ENCODE measurements around the gene ADARB2. TPM values are rescaled to one million over a fixed set of nuclear protein-coding genes. Genes with fewer than 3 reads are reported as not detected.

ADARB2 gene
- total RNA-seq, 1 donor from 2014 or later: 0.08 TPM

- peaks cover 13% of the 10 kb centered on the region for H3K27me3 ChIP-seq (ENCODE audit: control insufficient read depth, insufficient read depth, low read length)
- TF ChIP-seq, protein P1, sequence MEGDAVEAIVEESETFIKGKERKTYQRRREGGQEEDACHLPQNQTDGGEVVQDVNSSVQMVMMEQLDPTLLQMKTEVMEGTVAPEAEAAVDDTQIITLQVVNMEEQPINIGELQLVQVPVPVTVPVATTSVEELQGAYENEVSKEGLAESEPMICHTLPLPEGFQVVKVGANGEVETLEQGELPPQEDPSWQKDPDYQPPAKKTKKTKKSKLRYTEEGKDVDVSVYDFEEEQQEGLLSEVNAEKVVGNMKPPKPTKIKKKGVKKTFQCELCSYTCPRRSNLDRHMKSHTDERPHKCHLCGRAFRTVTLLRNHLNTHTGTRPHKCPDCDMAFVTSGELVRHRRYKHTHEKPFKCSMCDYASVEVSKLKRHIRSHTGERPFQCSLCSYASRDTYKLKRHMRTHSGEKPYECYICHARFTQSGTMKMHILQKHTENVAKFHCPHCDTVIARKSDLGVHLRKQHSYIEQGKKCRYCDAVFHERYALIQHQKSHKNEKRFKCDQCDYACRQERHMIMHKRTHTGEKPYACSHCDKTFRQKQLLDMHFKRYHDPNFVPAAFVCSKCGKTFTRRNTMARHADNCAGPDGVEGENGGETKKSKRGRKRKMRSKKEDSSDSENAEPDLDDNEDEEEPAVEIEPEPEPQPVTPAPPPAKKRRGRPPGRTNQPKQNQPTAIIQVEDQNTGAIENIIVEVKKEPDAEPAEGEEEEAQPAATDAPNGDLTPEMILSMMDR (IDR thresholded peaks at IDR 0.05; ENCODE audit: insufficient read depth, low read length, poor library complexity, severe bottlenecking): no peak
- no peaks in the 10 kb centered on the region for H3K36me3 ChIP-seq (ENCODE audit: control insufficient read depth, insufficient read depth, low read length)
- no peak overlapping the region for H3K4me3 ChIP-seq (ENCODE audit: low read depth, low read length)
- DNase-seq (ENCODE audit: low read depth): no peak
Observed at GRCh38 chr10:1474376-1475097, 262.8 kb downstream of the ADARB2 start.

GRCh38 chr10:1473874-1474273 lies 263.5 kb downstream of the ADARB2 start:
- H3K27me3 ChIP-seq (ENCODE audit: control insufficient read depth, insufficient read depth, low read length): peaks cover 13% of the 10 kb centered on the region
- DNase-seq (ENCODE audit: low read depth): no peak
- TF ChIP-seq, protein P1 (IDR thresholded peaks at IDR 0.05; ENCODE audit: insufficient read depth, low read length, poor library complexity, severe bottlenecking): no peak

GRCh38 chr10:1472178-1472958 lies 265.0 kb downstream of the ADARB2 start:
- Histone ChIP-seq H3K4me3 (ENCODE audit: low read depth, low read length) (no peak overlapping the region), H3K36me3 (ENCODE audit: control insufficient read depth, insufficient read depth, low read length) (no peaks in the 10 kb centered on the region), H3K27me3 (ENCODE audit: control insufficient read depth, insufficient read depth, low read length) (peaks cover 13% of the 10 kb centered on the region)
- no peak for DNase-seq (ENCODE audit: low read depth)
- TF ChIP-seq, protein P1 (IDR thresholded peaks at IDR 0.05; ENCODE audit: insufficient read depth, low read length, poor library complexity, severe bottlenecking): no peak

More at GRCh38 chr10:1473874-1474273, 263.5 kb downstream of the ADARB2 start:
- Histone ChIP-seq H3K36me3 (ENCODE audit: control insufficient read depth, insufficient read depth, low read length) (no peaks in the 10 kb centered on the region), H3K4me3 (ENCODE audit: low read depth, low read length) (no peak overlapping the region)

- Histone ChIP-seq H3K36me3 (ENCODE audit: control insufficient read depth, insufficient read depth, low read length) (no peaks in the 10 kb centered on the region), H3K27me3 (ENCODE audit: control insufficient read depth, insufficient read depth, low read length) (peaks cover 25% of the 10 kb centered on the region), H3K4me3 (ENCODE audit: low read depth, low read length) (no peak overlapping the region)
- no peak for DNase-seq (ENCODE audit: low read depth)
- TF ChIP-seq, protein P1 (IDR thresholded peaks at IDR 0.05; ENCODE audit: insufficient read depth, low read length, poor library complexity, severe bottlenecking): no peak
Observed at GRCh38 chr10:1468811-1469210, 268.5 kb downstream of the ADARB2 start.

DNA sequence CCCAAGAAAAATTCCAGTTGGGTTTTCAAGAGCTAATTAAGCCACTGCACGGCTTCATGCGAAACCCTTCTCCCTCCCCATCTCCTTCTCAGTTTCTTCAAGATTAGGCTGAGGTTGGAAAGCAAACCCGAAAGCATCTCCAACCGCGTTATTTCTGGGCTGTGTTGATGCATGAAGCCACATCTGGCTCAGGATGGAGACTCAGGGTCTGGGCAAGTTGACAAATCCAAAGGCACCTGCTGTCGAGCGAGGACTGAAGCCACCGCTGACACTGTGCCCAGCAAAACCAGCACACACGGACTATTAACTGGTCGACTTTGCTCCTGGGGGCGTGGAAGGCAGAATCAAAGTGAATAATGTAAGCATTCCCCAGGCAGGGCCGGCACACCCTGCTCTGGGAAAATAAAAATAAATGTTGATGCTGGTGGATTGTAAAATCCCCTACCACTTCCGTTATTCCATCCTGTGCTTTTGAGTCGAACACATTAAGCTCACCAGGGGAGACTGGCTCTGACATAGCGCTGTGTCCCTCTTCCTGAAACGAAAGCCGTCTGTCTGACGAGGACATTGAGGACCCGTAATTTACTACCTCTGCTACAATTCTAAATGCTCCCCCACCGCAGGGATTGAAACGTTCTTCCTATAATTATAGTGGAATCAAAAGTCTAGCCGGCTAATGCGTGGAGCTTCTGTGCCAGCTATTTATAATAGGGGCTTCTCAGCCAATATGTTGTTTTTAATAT lies 269.8 kb downstream of the ADARB2 start:
- TF ChIP-seq, protein P1 (IDR thresholded peaks at IDR 0.05; ENCODE audit: insufficient read depth, low read length, poor library complexity, severe bottlenecking): no peak
- Histone ChIP-seq H3K27me3 (ENCODE audit: control insufficient read depth, insufficient read depth, low read length) (peaks cover 31% of the 10 kb centered on the region), H3K36me3 (ENCODE audit: control insufficient read depth, insufficient read depth, low read length) (no peaks in the 10 kb centered on the region), H3K4me3 (ENCODE audit: low read depth, low read length) (no peak overlapping the region)
- no peak for DNase-seq (ENCODE audit: low read depth)

Data from kidney epithelial cell (primary cell).